ENCODE results near the gene MOB3B.

Gene MOB3B

GRCh38 chr9:27331393-27331792, 198.2 kb downstream of the MOB3B start:
- no peak for DNase-seq

- DNase-seq = no peak
These were observed 200.3 kb downstream of the MOB3B start for GRCh38 chr9:27329291-27329690.

GRCh38 chr9:27328483-27328882, 201.1 kb downstream of the MOB3B start:
- DNase-seq = no peak

- no peak for DNase-seq
These were observed 218.4 kb downstream of the MOB3B start for GRCh38 chr9:27311184-27311583.

DNA sequence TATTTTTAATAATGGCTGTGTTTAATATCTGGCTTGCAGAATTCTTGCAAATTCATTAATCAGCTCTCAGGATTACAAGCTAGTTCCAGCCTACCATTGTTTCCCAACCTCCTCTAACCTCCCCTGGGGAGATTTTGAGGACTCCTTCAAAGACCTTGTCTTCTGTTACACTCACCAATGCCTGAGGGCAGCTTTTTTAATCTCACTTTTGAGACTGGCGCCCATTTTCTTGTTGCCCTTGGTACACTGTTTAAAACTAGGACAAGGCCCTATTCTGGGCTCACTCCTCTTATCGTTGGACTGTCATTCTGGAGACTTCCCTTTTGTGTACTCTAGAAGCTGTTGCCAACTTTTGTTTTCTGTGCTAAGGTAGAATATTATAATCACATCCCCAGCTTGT, 219.0 kb downstream of the MOB3B start:
- no peak for DNase-seq

DNA sequence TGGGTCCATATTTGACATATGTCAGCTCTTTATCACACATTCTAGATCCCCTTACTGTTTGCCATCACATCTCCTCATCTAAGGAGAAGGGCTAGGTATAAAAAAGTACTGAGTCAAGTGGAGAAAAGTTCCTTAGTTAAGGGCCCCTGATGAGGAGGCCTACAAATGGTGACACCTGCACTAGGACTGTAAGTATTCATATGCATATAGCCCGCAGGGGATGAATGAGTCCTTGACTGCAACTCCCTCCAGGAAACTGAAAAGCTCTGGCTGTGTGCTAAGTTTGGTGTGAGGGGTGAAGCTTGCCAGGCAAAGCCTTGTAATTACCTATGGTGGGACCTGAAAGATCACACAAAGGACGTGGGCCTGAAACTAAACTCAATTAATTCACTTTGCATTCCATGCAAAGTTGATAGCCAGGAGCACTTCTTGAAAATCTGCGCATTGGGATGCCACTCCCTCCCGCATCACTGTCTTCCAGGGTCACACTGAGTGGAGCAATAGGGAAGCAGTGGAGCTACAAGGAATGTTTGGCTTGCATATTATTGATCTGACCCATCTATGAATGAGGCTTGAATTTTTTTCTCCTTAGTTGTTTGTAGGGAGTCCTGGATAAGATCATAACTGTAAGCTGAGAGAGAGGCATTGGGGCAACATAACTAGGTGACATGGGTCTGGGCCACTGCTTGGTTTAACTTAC, 220.8 kb downstream of the MOB3B start:
- DNase-seq = no peak

GRCh38 chr9:27304521-27304920, 225.1 kb downstream of the MOB3B start:
- DNase-seq = no peak

- DNase-seq = no peak
These were observed 226.4 kb downstream of the MOB3B start for GRCh38 chr9:27303219-27303618.

DNA sequence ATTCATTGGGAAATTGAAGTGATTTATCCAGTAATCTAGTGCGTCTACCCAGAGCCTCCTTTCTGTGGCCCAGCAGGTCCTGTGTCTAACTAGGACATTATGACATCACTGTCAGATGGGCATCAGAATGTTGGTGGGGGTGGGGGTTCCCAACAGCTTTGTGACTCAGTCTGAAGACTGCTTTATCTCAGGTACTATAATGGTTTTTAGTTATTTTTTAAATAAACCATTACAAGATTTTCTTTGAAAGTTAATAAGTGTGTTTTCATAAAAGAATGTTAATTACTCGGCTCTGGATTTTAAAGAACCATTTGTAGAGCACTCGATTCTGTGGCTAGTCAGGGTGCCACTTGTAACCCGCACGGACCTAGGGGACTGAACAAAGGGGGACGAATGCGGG, 232.6 kb downstream of the MOB3B start, which contains the start of gene EQTN:
TSS of gene EQTN (minus strand) at position 101 of the 400 bp plus-strand sequence. CDS start at position 6, 95 bp downstream.
- DNase-seq = no peak

- no peak for DNase-seq
These were observed 235.6 kb downstream of the MOB3B start for GRCh38 chr9:27293996-27294395.

DNA sequence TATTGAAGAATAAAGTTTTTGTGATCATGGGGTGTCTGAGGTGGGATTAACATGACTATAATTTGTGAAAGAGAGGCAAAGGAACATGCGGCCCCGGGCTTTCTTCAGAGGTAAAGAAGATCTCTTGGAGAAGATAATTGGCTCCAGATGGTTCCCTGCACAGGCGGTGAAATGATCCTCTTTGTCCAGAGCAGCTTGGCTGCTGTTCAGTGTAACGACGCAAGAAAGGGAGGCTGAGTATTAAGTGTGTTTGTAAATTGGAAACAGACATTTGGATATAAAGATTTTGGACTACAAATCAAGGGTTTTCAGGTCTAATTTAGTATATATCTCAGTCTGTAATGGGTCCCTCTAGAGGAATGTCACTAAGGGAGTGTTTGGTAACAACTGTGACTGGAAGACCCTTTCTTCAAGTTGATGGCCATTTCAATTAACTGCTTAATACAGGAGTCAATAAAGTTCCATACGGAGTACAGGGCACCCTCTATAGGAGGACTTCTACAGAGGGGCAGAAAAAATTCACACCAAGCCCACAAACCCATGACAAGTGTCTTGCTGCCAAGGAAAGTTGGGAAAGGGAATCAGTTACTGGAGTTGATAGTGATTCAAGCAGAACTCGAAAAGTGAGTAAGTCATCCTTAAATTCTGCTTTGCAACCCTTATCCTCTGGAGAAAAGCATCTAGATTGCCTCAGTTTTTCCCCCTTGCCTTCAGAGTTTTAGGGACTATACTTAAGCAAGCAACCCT, 236.8 kb downstream of the MOB3B start:
- DNase-seq = no peak

- DNase-seq = no peak
These were observed 238.3 kb downstream of the MOB3B start for GRCh38 chr9:27291292-27291691.

DNA sequence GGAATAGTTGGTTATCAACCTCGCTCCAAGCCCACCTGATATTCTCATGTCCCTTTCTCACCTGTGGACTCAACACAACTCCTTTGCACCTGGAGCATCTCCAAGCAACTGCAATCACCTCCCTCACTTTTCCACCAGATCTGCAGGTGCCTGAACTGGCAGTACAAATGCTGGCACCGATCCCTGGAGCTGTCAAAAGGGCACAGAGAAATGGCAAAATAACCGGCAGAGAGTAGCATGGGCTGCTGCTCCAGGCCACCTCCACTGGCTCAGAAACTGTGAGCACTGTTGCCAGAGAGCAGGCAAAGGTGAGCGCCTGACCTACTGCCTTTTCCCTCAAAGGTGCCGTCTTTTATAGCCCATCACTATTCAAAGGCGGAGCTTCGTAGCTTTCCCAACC, 247.3 kb downstream of the MOB3B start:
- no peak for DNase-seq

- DNase-seq = no peak
These were observed 248.8 kb downstream of the MOB3B start for GRCh38 chr9:27280860-27281259.

GRCh38 chr9:27280249-27280648, 249.4 kb downstream of the MOB3B start:
- DNase-seq = no peak

DNA sequence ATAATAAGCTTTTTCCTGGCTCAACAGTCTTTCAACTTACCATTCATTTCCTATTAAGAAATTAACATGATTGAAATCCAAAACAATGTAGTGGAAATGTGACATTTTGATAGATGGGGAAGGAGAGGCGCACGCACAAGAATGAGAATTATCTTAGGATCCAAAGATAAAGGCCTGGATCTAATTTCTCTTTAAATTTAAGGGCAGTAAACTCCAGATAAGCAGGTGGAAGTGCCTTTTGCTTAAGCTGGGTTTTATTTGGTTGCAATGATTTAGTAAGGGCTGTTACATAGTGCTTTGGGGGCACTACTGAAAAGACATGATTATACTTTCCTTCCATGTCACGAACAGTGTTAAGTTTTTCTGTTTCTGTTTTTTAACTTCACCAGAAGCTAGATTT, 250.0 kb downstream of the MOB3B start:
- DNase-seq = no peak

- no peak for DNase-seq
These were observed 251.2 kb downstream of the MOB3B start for GRCh38 chr9:27278374-27278773.

DNA sequence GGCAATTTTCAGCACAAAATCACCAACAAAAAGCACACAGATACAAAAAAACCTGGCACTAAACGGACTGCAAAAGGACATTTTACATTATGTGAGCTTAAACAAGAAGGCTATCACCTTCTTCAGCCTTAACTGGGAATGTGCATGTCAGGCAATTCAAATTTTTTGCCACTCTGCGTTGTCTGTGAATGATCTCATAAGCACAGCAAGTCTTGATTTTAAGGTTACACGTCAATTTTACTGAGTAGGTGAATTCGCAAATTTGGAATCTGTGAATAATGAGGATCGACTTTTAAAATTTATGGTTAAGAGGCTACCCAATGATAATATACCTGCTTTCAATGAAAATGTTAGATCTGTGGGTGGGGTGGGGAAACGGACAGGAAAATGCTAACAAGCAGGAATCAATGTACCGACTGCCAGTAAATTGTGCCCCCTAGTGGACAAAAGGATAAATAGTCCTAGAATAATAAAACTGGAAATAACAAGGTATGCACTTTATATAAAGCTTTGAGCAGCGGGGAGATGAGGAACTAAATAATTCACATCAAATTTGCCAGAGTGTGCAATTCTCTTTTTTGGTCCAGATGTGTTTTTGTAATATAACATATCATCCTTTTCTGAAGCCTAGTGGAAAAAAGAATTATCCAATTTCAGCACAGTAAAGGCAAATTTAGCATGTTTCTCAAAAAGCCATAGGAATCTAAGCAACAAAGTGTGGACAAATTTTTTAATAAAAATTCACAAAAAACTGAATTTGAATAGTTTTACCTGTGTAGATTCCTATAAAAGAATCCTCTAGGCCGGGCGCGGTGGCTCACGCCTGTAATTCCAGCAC, 253.2 kb downstream of the MOB3B start:
- peak; percentile 4 for DNase-seq

Data from CD4-positive, alpha-beta T cell treated with Interleukin-17A for 4 hours (primary cell).